ENCODE data around the gene IL17D. TPM values are rescaled to one million over a fixed set of nuclear protein-coding genes. Genes with fewer than 3 reads are reported as not detected.

Gene IL17D
- total RNA-seq, 1 experiment from 2014 or later, result 0.59 TPM

GRCh38 chr13:20671789-20672188 is 31.7 kb upstream of the IL17D start:
- CTCF ChIA-PET, result no interaction called here
- H3K27ac Mint-ChIP-seq, result no peak overlapping the region
- no peaks in the 10 kb centered on the region for H3K4me1 Mint-ChIP-seq
- H3K9me3 Mint-ChIP-seq, result no peaks in the 10 kb centered on the region
- no peak for DNase-seq (ENCODE audit: low spot score)
- H3K36me3 Mint-ChIP-seq, result no peaks in the 10 kb centered on the region
- H3K27me3 Mint-ChIP-seq (ENCODE audit: low read depth), result no peaks in the 10 kb centered on the region
- POLR2A ChIA-PET, result interaction anchor here (0.6 kb wide), 1 partner anchor 13 kb away, joined by 5 read pairs; no protein-coding TSS in a partner anchor
- no peak for ATAC-seq
- no peak overlapping the region for H3K4me3 Mint-ChIP-seq
- TF ChIP-seq, protein P1, sequence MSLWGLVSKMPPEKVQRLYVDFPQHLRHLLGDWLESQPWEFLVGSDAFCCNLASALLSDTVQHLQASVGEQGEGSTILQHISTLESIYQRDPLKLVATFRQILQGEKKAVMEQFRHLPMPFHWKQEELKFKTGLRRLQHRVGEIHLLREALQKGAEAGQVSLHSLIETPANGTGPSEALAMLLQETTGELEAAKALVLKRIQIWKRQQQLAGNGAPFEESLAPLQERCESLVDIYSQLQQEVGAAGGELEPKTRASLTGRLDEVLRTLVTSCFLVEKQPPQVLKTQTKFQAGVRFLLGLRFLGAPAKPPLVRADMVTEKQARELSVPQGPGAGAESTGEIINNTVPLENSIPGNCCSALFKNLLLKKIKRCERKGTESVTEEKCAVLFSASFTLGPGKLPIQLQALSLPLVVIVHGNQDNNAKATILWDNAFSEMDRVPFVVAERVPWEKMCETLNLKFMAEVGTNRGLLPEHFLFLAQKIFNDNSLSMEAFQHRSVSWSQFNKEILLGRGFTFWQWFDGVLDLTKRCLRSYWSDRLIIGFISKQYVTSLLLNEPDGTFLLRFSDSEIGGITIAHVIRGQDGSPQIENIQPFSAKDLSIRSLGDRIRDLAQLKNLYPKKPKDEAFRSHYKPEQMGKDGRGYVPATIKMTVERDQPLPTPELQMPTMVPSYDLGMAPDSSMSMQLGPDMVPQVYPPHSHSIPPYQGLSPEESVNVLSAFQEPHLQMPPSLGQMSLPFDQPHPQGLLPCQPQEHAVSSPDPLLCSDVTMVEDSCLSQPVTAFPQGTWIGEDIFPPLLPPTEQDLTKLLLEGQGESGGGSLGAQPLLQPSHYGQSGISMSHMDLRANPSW (CRISPR knock-in tag; conservative IDR thresholded peaks at IDR 0.05; ENCODE audit: low read depth), result no peak
- TF ChIP-seq ESRRA (CRISPR knock-in tag; IDR thresholded peaks at IDR 0.05; ENCODE audit: borderline replicate concordance) (no peak), SP1 (CRISPR knock-in tag; conservative IDR thresholded peaks at IDR 0.05) (no peak), ZBTB21 (CRISPR knock-in tag; IDR thresholded peaks at IDR 0.05; ENCODE audit: borderline replicate concordance) (no peak), EMX1 (CRISPR knock-in tag; IDR thresholded peaks at IDR 0.05) (no peak), NR2C2 (CRISPR knock-in tag; IDR thresholded peaks at IDR 0.05) (no peak), ZMAT4 (CRISPR knock-in tag; IDR thresholded peaks at IDR 0.05) (no peak), AR (CRISPR knock-in tag; IDR thresholded peaks at IDR 0.05) (no peak), JAZF1 (CRISPR knock-in tag; IDR thresholded peaks at IDR 0.05) (no peak), RORB (CRISPR knock-in tag; IDR thresholded peaks at IDR 0.05) (no peak), USF2 (CRISPR knock-in tag; IDR thresholded peaks at IDR 0.05) (no peak), FOXJ3 (CRISPR knock-in tag; IDR thresholded peaks at IDR 0.05; ENCODE audit: borderline replicate concordance) (no peak), IRF2 (CRISPR knock-in tag; IDR thresholded peaks at IDR 0.05; ENCODE audit: borderline replicate concordance, low read depth) (no peak)
- TF ChIP-seq, protein P2, sequence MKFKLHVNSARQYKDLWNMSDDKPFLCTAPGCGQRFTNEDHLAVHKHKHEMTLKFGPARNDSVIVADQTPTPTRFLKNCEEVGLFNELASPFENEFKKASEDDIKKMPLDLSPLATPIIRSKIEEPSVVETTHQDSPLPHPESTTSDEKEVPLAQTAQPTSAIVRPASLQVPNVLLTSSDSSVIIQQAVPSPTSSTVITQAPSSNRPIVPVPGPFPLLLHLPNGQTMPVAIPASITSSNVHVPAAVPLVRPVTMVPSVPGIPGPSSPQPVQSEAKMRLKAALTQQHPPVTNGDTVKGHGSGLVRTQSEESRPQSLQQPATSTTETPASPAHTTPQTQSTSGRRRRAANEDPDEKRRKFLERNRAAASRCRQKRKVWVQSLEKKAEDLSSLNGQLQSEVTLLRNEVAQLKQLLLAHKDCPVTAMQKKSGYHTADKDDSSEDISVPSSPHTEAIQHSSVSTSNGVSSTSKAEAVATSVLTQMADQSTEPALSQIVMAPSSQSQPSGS (CRISPR knock-in tag; IDR thresholded peaks at IDR 0.05; ENCODE audit: borderline replicate concordance, low read depth), result no peak
- TF ChIP-seq, protein P3, sequence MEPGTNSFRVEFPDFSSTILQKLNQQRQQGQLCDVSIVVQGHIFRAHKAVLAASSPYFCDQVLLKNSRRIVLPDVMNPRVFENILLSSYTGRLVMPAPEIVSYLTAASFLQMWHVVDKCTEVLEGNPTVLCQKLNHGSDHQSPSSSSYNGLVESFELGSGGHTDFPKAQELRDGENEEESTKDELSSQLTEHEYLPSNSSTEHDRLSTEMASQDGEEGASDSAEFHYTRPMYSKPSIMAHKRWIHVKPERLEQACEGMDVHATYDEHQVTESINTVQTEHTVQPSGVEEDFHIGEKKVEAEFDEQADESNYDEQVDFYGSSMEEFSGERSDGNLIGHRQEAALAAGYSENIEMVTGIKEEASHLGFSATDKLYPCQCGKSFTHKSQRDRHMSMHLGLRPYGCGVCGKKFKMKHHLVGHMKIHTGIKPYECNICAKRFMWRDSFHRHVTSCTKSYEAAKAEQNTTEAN (CRISPR knock-in tag; IDR thresholded peaks at IDR 0.05), result no peak

DNA sequence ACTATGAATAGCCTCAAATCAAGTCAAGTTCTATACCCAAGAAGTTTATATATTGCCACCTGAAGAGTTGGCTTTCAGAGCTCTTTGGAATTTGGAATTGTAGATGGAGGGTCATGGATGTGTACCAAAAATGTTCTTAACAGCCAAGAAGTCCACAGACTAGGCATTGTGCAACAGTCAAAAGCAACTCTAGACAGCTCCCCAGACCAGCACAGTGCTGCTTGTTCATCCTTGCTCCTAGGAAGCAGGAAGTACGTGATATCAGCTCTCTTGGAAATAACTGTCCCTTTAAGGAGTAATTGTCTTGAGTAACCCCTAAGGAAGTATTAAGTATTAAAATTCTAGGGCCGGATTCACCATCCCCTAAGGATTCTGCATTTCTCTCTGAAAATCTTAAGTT is 30.7 kb upstream of the IL17D start:
- ATAC-seq (no peak), DNase-seq (ENCODE audit: low spot score) (no peak)
- H3K9me3 Mint-ChIP-seq, result no peaks in the 10 kb centered on the region
- no peaks in the 10 kb centered on the region for H3K36me3 Mint-ChIP-seq
- no peaks in the 10 kb centered on the region for H3K27me3 Mint-ChIP-seq (ENCODE audit: low read depth)
- ChIA-PET POLR2A (no interaction called here), CTCF (no interaction called here)
- no peak overlapping the region for H3K27ac Mint-ChIP-seq
- 0 out of 2 replicates have a peak, but pooled peaks cover 3% of the 10 kb centered on the region for H3K4me1 Mint-ChIP-seq
- TF ChIP-seq ZMAT4 (CRISPR knock-in tag; IDR thresholded peaks at IDR 0.05), result no peak
- no peak overlapping the region for H3K4me3 Mint-ChIP-seq
